K562 (cell line): ENCODE data around the gene COMP. TPM values are rescaled to one million over a fixed set of nuclear protein-coding genes. Genes with fewer than 3 reads are reported as not detected.

Experiments used
- ADNP ChIP-seq: fragments of 200-800 bp; sonication (Bioruptor generic); IDR thresholded peaks from 2 replicates; pipeline ENCODE4 v1.6.1; 2016; ENCODE audit warnings: missing genetic modification characterization, missing compliant biosample characterization
- ATF1 ChIP-seq, 2 experiments: fragments of 450-650 bp in 1 of 2; IDR thresholded peaks; 2 replicates each; pipeline ENCODE4 v1.6.1; 2016; ENCODE audit warnings: missing compliant biosample characterization in 1 of 2, missing genetic modification characterization in 1 of 2
- CHD4 ChIP-seq: fragments of 200-600 bp; sonication (generic); IDR thresholded peaks from 3 replicates; pipeline ENCODE4 v1.6.1; 2012; ENCODE audit warnings: low read depth, mild to moderate bottlenecking, mixed read lengths, low read length, inconsistent platforms; ENCODE audit not compliant: insufficient read depth, insufficient replicate concordance, poor library complexity, severe bottlenecking
- ESRRB ChIP-seq: fragments of 250-450 bp; sonication (Bioruptor Pico); IDR thresholded peaks from 2 replicates; pipeline ENCODE4 v1.5.0; 2020; ENCODE audit warnings: mild to moderate bottlenecking, moderate library complexity, borderline replicate concordance
- FOXM1 ChIP-seq, 2 experiments: fragments of 450-650 bp in 1 of 2; sonication (generic) in 1 of 2; formaldehyde crosslinking in 1 of 2; IDR thresholded peaks; 2 replicates each; pipeline versions ENCODE4 v1.6.1 to v1.9.0; 2017 to 2022; ENCODE audit warnings: low read depth in 2 of 2, mild to moderate bottlenecking in 2 of 2, missing genetic modification reagents in 1 of 2, moderate library complexity in 1 of 2
- HBP1 ChIP-seq: fragments of 450-650 bp; formaldehyde crosslinking; IDR thresholded peaks from 2 replicates; pipeline ENCODE4 v1.4.0; 2022; ENCODE audit warnings: missing genetic modification characterization
- HNRNPLL ChIP-seq: fragments of 200-400 bp; formaldehyde crosslinking; IDR thresholded peaks from 2 replicates; pipeline ENCODE4 v1.6.1; 2017; ENCODE audit warnings: low read length, low read depth, mild to moderate bottlenecking; ENCODE audit not compliant: poor library complexity, severe bottlenecking
- HNRNPUL1 ChIP-seq: fragments of 200-400 bp; formaldehyde crosslinking; IDR thresholded peaks from 2 replicates; pipeline ENCODE4 v1.6.1; 2017; ENCODE audit warnings: low read length
- KLF16 ChIP-seq: IDR thresholded peaks from 2 replicates; pipeline ENCODE4 v1.6.1; 2016; ENCODE audit warnings: antibody characterized with exemption
- LEF1 ChIP-seq: fragments of 450-650 bp; IDR thresholded peaks from 2 replicates; pipeline ENCODE4 v1.6.1; 2016; ENCODE audit warnings: mild to moderate bottlenecking
- MTA1 ChIP-seq: fragments of 450-650 bp; IDR thresholded peaks from 2 replicates; pipeline ENCODE4 v1.6.1; 2017; ENCODE audit warnings: borderline replicate concordance
- NELFE ChIP-seq: IDR thresholded peaks from 2 replicates; pipeline ENCODE4 v1.6.1; 2011; ENCODE audit warnings: mild to moderate bottlenecking; ENCODE audit not compliant: insufficient read depth, insufficient read length
- RAD21 ChIP-seq, 2 experiments: fragments of 250-450 bp in 1 of 2; fragments of 450-650 bp in 1 of 2; sonication (Bioruptor Pico) in 1 of 2; formaldehyde crosslinking in 1 of 2; IDR thresholded peaks in 1 of 2; conservative IDR thresholded peaks in 1 of 2; 2 replicates each; pipeline versions ENCODE4 v1.4.0 to v1.8.0; 2020 to 2022; ENCODE audit warnings: mild to moderate bottlenecking in 2 of 2, moderate library complexity in 1 of 2
- RBM14 ChIP-seq: fragments of 200-400 bp; formaldehyde crosslinking; IDR thresholded peaks from 2 replicates; pipeline ENCODE4 v1.6.1; 2018; ENCODE audit warnings: low read depth, mild to moderate bottlenecking, low read length, moderate library complexity, borderline replicate concordance; ENCODE audit not compliant: insufficient read depth
- RBM25 ChIP-seq: fragments of 200-400 bp; formaldehyde crosslinking; IDR thresholded peaks from 2 replicates; pipeline ENCODE4 v1.6.1; 2018; ENCODE audit warnings: low read length, low read depth, moderate library complexity; ENCODE audit not compliant: severe bottlenecking
- RHOXF2B ChIP-seq: fragments of 250-450 bp; sonication (Bioruptor Pico); conservative IDR thresholded peaks from 2 replicates; pipeline ENCODE4 v1.5.1; 2021
- SMAD4 ChIP-seq: fragments of 250-450 bp; sonication (Bioruptor Pico); conservative IDR thresholded peaks from 2 replicates; pipeline ENCODE4 v1.8.0; 2021; ENCODE audit warnings: inconsistent platforms, mild to moderate bottlenecking, moderate library complexity
- SMARCA4 ChIP-seq: fragments of 450-650 bp; IDR thresholded peaks from 2 replicates; pipeline ENCODE4 v1.6.1; 2016
- SMARCA5 ChIP-seq: fragments of 450-650 bp; IDR thresholded peaks from 2 replicates; pipeline ENCODE4 v1.6.1; 2016
- TSC22D4 ChIP-seq: fragments of 450-650 bp; IDR thresholded peaks from 2 replicates; pipeline ENCODE4 v1.6.1; 2016; ENCODE audit warnings: missing genetic modification characterization, missing biosample characterization, control low read depth
- ZFP36 ChIP-seq: fragments of 150-350 bp; IDR thresholded peaks from 2 replicates; pipeline ENCODE4 v1.6.1; 2018; ENCODE audit warnings: low read length, low read depth; ENCODE audit not compliant: partially characterized antibody
- ZNF133 ChIP-seq: fragments of 250-450 bp; sonication (Bioruptor Pico); IDR thresholded peaks from 2 replicates; pipeline ENCODE4 v1.4.0; 2020; ENCODE audit warnings: mild to moderate bottlenecking
- ZNF311 ChIP-seq: fragments of 250-450 bp; sonication (Bioruptor Pico); IDR thresholded peaks from 2 replicates; pipeline ENCODE4 v1.4.0; 2020; ENCODE audit warnings: mild to moderate bottlenecking, moderate library complexity
- polyA plus RNA-seq, 8 experiments: library from polyadenylated mRNA; depleted of rRNA in 4 of 8; stranded (reverse) in 5 of 8; unstranded in 3 of 8; fragments of >200 nt; fragmentation: Nextera tagmentation in 2 of 8; fragmentation: Illumina TruSeq in 1 of 8; extraction: Ambion mirVana in 2 of 8; extraction: Trizol in 1 of 8; gene quantifications; 2 replicates each; pipeline versions ENCODE4 v1.2.1 to v1.2.3, GENCODE V29; 2011 to 2014; ENCODE audit warnings: inconsistent platforms in 1 of 8, missing spikeins in 1 of 8
- total RNA-seq, 7 experiments: library from RNA; depleted of rRNA in 6 of 7; stranded (reverse); fragments of >200 nt in 6 of 7; fragmentation: Illumina TruSeq in 2 of 7; extraction: Trizol in 2 of 7; gene quantifications; 2 replicates each; pipeline versions ENCODE4 v1.2.1 to v1.2.3, GENCODE V29; 2011 to 2021; ENCODE audit warnings: low replicate concordance in 1 of 7
- TF ChIP-seq, protein P1 (sequence below): sonication (generic); formaldehyde crosslinking; IDR thresholded peaks from 2 replicates; pipeline ENCODE4 v1.8.1; 2023; ENCODE audit warnings: mild to moderate bottlenecking, missing genetic modification reagents
- TF ChIP-seq, protein P2 (sequence below): sonication (generic); formaldehyde crosslinking; IDR thresholded peaks from 2 replicates; pipeline ENCODE4 v1.5.0; 2020; ENCODE audit warnings: missing genetic modification reagents
- TF ChIP-seq, protein P3 (sequence below): fragments of 450-650 bp; IDR thresholded peaks from 2 replicates; pipeline ENCODE4 v1.6.1; 2016; ENCODE audit warnings: missing biosample characterization, missing genetic modification characterization

Gene COMP
- total and polyA plus RNA-seq, 9 of the 15 experiments (the other 6 are each of a cell fraction or from before 2014, with no cell fraction given), result 0.07 TPM; not detected in 8

- TF ChIP-seq, protein P1, sequence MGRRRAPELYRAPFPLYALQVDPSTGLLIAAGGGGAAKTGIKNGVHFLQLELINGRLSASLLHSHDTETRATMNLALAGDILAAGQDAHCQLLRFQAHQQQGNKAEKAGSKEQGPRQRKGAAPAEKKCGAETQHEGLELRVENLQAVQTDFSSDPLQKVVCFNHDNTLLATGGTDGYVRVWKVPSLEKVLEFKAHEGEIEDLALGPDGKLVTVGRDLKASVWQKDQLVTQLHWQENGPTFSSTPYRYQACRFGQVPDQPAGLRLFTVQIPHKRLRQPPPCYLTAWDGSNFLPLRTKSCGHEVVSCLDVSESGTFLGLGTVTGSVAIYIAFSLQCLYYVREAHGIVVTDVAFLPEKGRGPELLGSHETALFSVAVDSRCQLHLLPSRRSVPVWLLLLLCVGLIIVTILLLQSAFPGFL (CRISPR knock-in tag), result no peak
- no peak for TF ChIP-seq NELFE
- peak; percentile 63 for TF ChIP-seq ADNP (tag)
- no peak for TF ChIP-seq MTA1
- no peak for TF ChIP-seq KLF16
- TF ChIP-seq RHOXF2B (CRISPR knock-in tag), result no peak
- no peak for TF ChIP-seq TSC22D4
- no peak for TF ChIP-seq HNRNPLL
- TF ChIP-seq RBM25, result peak; percentile 76
- TF ChIP-seq ATF1 (CRISPR knock-in tag; IDR thresholded peaks at IDR 0.05), result no peak
- no peak for TF ChIP-seq ATF1 (tag; IDR thresholded peaks at IDR 0.05)
- no peak for TF ChIP-seq HBP1 (CRISPR knock-in tag)
- no peak for TF ChIP-seq ZNF311 (CRISPR knock-in tag)
- peak; percentile 75 for TF ChIP-seq ZFP36
- no peak for TF ChIP-seq RBM14
- TF ChIP-seq, protein P2, sequence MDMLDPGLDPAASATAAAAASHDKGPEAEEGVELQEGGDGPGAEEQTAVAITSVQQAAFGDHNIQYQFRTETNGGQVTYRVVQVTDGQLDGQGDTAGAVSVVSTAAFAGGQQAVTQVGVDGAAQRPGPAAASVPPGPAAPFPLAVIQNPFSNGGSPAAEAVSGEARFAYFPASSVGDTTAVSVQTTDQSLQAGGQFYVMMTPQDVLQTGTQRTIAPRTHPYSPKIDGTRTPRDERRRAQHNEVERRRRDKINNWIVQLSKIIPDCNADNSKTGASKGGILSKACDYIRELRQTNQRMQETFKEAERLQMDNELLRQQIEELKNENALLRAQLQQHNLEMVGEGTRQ (CRISPR knock-in tag), result no peak
- TF ChIP-seq RAD21 (CRISPR knock-in tag; conservative IDR thresholded peaks at IDR 0.05 in 1 of 2, IDR thresholded peaks at IDR 0.05 in 1 of 2), result no peak
- no peak for TF ChIP-seq HNRNPUL1
- peak; percentile 98 for TF ChIP-seq SMARCA5
- TF ChIP-seq SMARCA4, result no peak
- no peak for TF ChIP-seq LEF1
- no peak for TF ChIP-seq ESRRB (CRISPR knock-in tag)
- TF ChIP-seq, protein P3, sequence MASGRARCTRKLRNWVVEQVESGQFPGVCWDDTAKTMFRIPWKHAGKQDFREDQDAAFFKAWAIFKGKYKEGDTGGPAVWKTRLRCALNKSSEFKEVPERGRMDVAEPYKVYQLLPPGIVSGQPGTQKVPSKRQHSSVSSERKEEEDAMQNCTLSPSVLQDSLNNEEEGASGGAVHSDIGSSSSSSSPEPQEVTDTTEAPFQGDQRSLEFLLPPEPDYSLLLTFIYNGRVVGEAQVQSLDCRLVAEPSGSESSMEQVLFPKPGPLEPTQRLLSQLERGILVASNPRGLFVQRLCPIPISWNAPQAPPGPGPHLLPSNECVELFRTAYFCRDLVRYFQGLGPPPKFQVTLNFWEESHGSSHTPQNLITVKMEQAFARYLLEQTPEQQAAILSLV, result no peak
- no peak for TF ChIP-seq FOXM1 (IDR thresholded peaks at IDR 0.05; ENCODE audit: low read depth)
- TF ChIP-seq FOXM1 (CRISPR knock-in tag; IDR thresholded peaks at IDR 0.05; ENCODE audit: low read depth), result no peak
- no peak for TF ChIP-seq SMAD4 (CRISPR knock-in tag)
- peak; percentile 31 for TF ChIP-seq CHD4
- TF ChIP-seq ZNF133 (CRISPR knock-in tag), result no peak
Measured at GRCh38 chr19:18803550-18804138, 12.5 kb upstream of the COMP start (continued).
